A549 treated with RU486 at 1 μM for 4 hours (cell line): ENCODE measurements around the gene GNG7. TPM values are rescaled to one million over a fixed set of nuclear protein-coding genes. Genes with fewer than 3 reads are reported as not detected.

ENCODE experiments used
- total RNA-seq: library from RNA; stranded (reverse); fragments of 200-300 nt; extraction: Qiagen RNA extraction; gene quantifications from 5 replicates; pipeline ENCODE4 v1.2.3, GENCODE V29; 2022; ENCODE audit warnings: low read depth

Gene GNG7
- 0.05 to 0.14 TPM (median 0.06 TPM) in 4 of 5 replicates, not detected in the other for total RNA-seq

DNA sequence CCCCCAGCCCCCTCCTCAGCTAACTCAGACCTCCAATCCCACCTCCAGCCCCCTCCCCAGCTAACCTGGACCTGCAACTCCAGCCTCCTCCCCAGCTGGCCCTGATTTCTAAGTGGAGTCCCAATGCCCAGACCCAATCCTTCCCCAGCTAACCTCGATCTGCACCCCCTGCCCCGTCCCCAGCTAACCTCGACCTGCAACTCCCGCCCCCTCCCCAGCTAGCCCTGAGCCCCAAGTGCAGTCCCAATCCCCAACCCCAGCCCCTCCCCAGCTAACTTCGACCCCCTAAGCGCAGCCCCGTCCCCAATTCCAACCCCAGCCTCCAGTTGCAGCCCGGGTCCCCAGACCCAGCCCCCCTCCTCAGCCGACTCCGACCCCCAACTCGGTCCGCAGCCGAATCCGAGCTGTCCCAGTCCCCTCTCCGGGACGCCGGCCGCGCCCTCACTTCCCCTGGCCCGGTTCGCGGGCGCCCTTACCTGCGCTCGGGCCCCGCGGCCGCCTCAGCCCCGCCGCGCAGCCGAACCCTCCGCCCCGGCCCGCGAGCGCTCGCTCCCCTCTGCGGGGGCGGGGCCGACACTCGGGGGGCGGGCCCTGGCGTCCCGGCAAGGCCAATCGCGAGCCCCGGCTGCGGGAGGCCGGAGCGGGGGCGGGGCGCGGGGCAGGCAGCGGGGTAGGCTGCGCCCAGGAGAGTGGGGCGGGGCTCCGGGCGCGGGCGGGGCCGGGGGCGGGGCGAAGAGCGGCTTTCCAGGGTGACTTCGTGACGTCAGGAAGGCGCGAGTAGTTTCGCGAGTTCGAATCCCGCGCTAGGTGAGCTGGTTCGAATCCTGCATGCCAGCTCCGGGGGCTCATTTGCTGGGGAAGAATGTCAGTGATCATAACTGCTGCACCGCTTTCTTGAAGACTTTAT, at the start of gene GNG7:
Gene GNG7, minus strand, starts transcription at position 525 of the 907 bp plus-strand sequence. CDS start 182,006 bp downstream, outside the sequence.

DNA sequence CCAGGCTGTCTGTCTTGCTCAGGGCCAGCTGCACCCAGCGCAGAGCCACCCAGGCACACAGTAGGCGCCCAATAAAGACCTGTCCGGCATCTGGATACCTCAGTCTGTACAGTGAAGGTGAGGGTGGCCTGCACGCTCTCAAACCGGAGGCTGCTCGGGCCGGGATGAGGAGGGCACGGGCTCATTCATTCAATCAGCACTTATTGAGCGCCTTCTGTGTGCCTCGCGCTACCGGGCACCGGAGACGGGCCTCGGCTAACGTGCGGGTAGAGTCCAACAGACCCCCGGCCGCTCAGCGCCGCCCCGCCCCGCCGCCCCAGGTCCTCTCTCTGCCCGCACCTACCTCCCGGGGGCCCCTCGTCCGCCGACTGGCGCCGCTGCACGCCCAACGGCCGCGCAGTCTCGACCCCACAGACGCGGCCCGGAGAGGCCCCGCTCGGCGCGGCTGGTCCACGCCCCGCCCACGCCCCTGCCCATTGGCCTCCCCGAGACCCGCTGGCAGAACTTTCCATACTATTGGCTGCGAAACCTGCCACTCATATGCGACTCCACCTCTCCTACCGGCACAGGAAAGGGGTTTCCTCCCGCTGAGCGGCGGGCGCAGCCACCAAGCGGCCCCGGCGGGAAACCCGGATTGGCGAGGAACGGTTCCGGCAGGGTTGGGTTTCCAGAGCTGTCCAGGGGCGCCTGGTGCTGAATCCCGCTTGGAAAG, 37.3 kb upstream of the GNG7 start, which contains the start of gene SLC39A3:
Gene SLC39A3, minus strand, starts transcription at position 416 of the 712 bp plus-strand sequence. CDS start 2,760 bp downstream, outside the sequence.

GRCh38 chr19:2720777-2721569, 18.5 kb upstream of the GNG7 start, which contains the start of gene DIRAS1:
TSS of gene DIRAS1 (minus strand) at chr19:2721372. CDS start at chr19:2717806, 3,566 bp downstream.

DNA sequence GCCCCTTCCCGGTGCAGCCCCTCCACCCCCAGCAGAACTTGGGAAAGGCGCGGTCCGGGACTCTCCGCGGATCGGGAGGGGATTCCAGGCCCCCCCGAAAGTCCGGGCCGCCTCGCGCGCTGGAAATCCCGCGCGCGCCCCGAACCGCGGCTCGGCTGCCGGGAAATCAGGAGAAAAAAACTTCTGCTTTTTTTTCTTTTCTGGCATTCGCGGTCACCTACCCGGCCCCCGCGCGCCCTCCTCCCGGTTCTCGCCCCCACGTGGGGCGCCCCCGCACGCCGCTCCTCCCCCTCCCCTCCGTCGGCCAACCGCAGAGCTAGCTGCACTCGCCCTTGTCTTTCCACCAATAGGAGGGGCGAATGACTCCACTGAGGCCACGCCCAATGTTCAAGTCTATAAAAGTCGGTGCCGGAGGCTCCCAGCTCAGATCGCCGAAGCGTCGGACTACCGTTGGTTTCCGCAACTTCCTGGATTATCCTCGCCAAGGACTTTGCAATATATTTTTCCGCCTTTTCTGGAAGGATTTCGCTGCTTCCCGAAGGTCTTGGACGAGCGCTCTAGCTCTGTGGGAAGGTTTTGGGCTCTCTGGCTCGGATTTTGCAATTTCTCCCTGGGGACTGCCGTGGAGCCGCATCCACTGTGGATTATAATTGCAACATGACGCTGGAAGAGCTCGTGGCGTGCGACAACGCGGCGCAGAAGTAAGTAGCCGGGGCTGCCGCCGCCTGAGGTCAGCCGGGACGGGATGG, 226.6 kb downstream of the GNG7 start, which contains the start of gene GADD45B:
Gene GADD45B, plus strand, starts transcription at position 426 of the 749 bp plus-strand sequence. Its CDS starts 232 bp downstream, at position 658.

Other genes with a start within 250 kb of the GNG7 start
- 60.0 to 86.5 TPM (median 75.7 TPM) in 5 replicates for gene LMNB2, start 245.7 kb downstream of the GNG7 start, total RNA-seq
- gene GADD45B, start 226.6 kb downstream of the GNG7 start, total RNA-seq, result 34.4 to 43.5 TPM (median 42.0 TPM) in 5 replicates
- 3.0 to 4.6 TPM (median 3.9 TPM) in 5 replicates for gene DIRAS1, start 18.7 kb upstream of the GNG7 start, total RNA-seq
- 24.4 to 30.3 TPM (median 29.6 TPM) in 5 replicates for gene SLC39A3, start 37.3 kb upstream of the GNG7 start, total RNA-seq
- 57.9 to 80.1 TPM (median 74.5 TPM) in 5 replicates for gene SGTA, start 80.6 kb upstream of the GNG7 start, total RNA-seq
- gene THOP1, start 82.8 kb upstream of the GNG7 start, total RNA-seq, result 75.6 to 106 TPM (median 98.3 TPM) in 5 replicates
- gene ZNF554, start 117.2 kb upstream of the GNG7 start, total RNA-seq, result 1.0 to 1.3 TPM (median 1.2 TPM) in 5 replicates
- gene ZNF555, start 138.8 kb upstream of the GNG7 start, total RNA-seq, result 2.2 to 3.0 TPM (median 2.8 TPM) in 5 replicates
- gene ZNF556, start 164.6 kb upstream of the GNG7 start, total RNA-seq, result 0.02 to 0.11 TPM (median 0.05 TPM) in 3 of 5 replicates, not detected in the others
- gene ZNF57, start 198.2 kb upstream of the GNG7 start, total RNA-seq, result 1.9 to 2.9 TPM (median 2.3 TPM) in 5 replicates
- gene ZNF77, start 242.3 kb upstream of the GNG7 start, total RNA-seq, result 1.7 to 2.5 TPM (median 2.0 TPM) in 5 replicates